Breast epithelium (tissue), 3 donors: ENCODE results near the gene EDC3.

Source experiments
- POLR2A ChIP-seq: fragments of 450-650 bp; IDR thresholded peaks from one replicate; pipeline ENCODE4 v1.6.1; 2016; ENCODE audit warnings: antibody characterized with exemption, mild to moderate bottlenecking, moderate library complexity
- POLR2AphosphoS5 ChIP-seq, 3 donors: sonication (generic); formaldehyde crosslinking; IDR thresholded peaks; one replicate each; pipeline ENCODE4 v1.6.1; 2017; ENCODE audit warnings: antibody characterized with exemption in 3 of 3
- TF ChIP-seq, protein P1 (sequence below), 3 donors: fragments of 450-650 bp; IDR thresholded peaks; one replicate each; pipeline ENCODE4 v1.5.1; 2016 to 2017; ENCODE audit warnings: antibody characterized with exemption in 3 of 3, mild to moderate bottlenecking in 3 of 3, moderate library complexity in 3 of 3

GRCh38 chr15:74616996-74617395 is 78.8 kb downstream of the EDC3 start:
- TF ChIP-seq POLR2AphosphoS5 (IDR thresholded peaks at IDR 0.05) (no peak), POLR2A (no peak)
- TF ChIP-seq, protein P1, sequence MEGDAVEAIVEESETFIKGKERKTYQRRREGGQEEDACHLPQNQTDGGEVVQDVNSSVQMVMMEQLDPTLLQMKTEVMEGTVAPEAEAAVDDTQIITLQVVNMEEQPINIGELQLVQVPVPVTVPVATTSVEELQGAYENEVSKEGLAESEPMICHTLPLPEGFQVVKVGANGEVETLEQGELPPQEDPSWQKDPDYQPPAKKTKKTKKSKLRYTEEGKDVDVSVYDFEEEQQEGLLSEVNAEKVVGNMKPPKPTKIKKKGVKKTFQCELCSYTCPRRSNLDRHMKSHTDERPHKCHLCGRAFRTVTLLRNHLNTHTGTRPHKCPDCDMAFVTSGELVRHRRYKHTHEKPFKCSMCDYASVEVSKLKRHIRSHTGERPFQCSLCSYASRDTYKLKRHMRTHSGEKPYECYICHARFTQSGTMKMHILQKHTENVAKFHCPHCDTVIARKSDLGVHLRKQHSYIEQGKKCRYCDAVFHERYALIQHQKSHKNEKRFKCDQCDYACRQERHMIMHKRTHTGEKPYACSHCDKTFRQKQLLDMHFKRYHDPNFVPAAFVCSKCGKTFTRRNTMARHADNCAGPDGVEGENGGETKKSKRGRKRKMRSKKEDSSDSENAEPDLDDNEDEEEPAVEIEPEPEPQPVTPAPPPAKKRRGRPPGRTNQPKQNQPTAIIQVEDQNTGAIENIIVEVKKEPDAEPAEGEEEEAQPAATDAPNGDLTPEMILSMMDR (IDR thresholded peaks at IDR 0.05) = no peak
